ENCODE data around the gene DEPDC1.

Gene DEPDC1

GRCh38 chr1:68470388-68470970, 26.4 kb downstream of the DEPDC1 start:
- DNase-seq, result no peak

- DNase-seq, result no peak
Observed at GRCh38 chr1:68464891-68465290, 32.0 kb downstream of the DEPDC1 start.

GRCh38 chr1:68460935-68461334, 35.9 kb downstream of the DEPDC1 start:
- no peak for DNase-seq

GRCh38 chr1:68459796-68460195, 37.1 kb downstream of the DEPDC1 start:
- DNase-seq, result no peak

- DNase-seq, result no peak
Observed at GRCh38 chr1:68459091-68459490, 37.8 kb downstream of the DEPDC1 start.

- DNase-seq, result no peak
Observed at GRCh38 chr1:68456202-68456601, 40.7 kb downstream of the DEPDC1 start.

GRCh38 chr1:68454534-68454933, 42.3 kb downstream of the DEPDC1 start:
- DNase-seq, result no peak

GRCh38 chr1:68453060-68453670, 43.7 kb downstream of the DEPDC1 start:
- DNase-seq, result no peak

- DNase-seq, result no peak
Observed at GRCh38 chr1:68449901-68450300, 47.0 kb downstream of the DEPDC1 start, which contains the start of gene RPE65. Gene RPE65 (minus strand): TSS chr1:68449954. CDS start chr1:68449905, 49 bp downstream.

GRCh38 chr1:68448365-68448764, 48.5 kb downstream of the DEPDC1 start:
- DNase-seq, result no peak

- no peak for DNase-seq
Observed at GRCh38 chr1:68445709-68446108, 51.2 kb downstream of the DEPDC1 start.

- DNase-seq, result peak; percentile 55
Observed at GRCh38 chr1:68442822-68443556, 53.9 kb downstream of the DEPDC1 start.

GRCh38 chr1:68442006-68442405, 54.9 kb downstream of the DEPDC1 start:
- DNase-seq, result no peak

GRCh38 chr1:68438310-68438709, 58.6 kb downstream of the DEPDC1 start:
- DNase-seq, result no peak

- no peak for DNase-seq
Observed at GRCh38 chr1:68433395-68433794, 63.5 kb downstream of the DEPDC1 start.

GRCh38 chr1:68431076-68431475, 65.8 kb downstream of the DEPDC1 start:
- DNase-seq, result no peak

GRCh38 chr1:68429233-68429808, 67.6 kb downstream of the DEPDC1 start:
- no peak for DNase-seq

GRCh38 chr1:68426594-68426993, 70.3 kb downstream of the DEPDC1 start:
- no peak for DNase-seq

Data from activated CD4-positive, alpha-beta T cell treated with anti-CD3 and anti-CD28 coated beads, Interleukin-2, Interleukin-6, amounts not matched to agents 100 ng/mL and 50 ng/mL, durations not matched to agents 16 hours and 8 hours (primary cell).